NCI-H2227 (cell line): ENCODE results near the gene KIF19.
"Not testable (repeated sequence)": the region's sequence is repeated elsewhere in the genome, so short reads cannot be mapped to it uniquely, and the experiment has no call there.

ENCODE experiments used
- DNase-seq: peaks from one replicate; lab custom pipeline; 2025; ENCODE audit not compliant: unreplicated experiment; lab: John Stamatoyannopoulos, UW

Gene KIF19

GRCh38 chr17:74387365-74388218, 61.6 kb downstream of the KIF19 start:
- no peak for DNase-seq

GRCh38 chr17:74389084-74389753, 63.2 kb downstream of the KIF19 start:
- no peak for DNase-seq

- no peak for DNase-seq
These were observed 64.1 kb downstream of the KIF19 start for GRCh38 chr17:74389937-74390679.

GRCh38 chr17:74390680-74391653, 64.9 kb downstream of the KIF19 start:
- DNase-seq = no peak

- no peak for DNase-seq
These were observed 65.7 kb downstream of the KIF19 start for GRCh38 chr17:74391771-74392170.

GRCh38 chr17:74392848-74393247, 66.8 kb downstream of the KIF19 start:
- DNase-seq = no peak

GRCh38 chr17:74393346-74393942, 67.4 kb downstream of the KIF19 start:
- DNase-seq = no peak

- DNase-seq = no peak
These were observed 68.4 kb downstream of the KIF19 start for GRCh38 chr17:74394275-74394950.

- DNase-seq = no peak
These were observed 69.0 kb downstream of the KIF19 start for GRCh38 chr17:74394977-74395376.

- no peak for DNase-seq
These were observed 70.5 kb downstream of the KIF19 start for GRCh38 chr17:74396567-74396966.

- DNase-seq = no peak
These were observed 76.0 kb downstream of the KIF19 start for GRCh38 chr17:74402048-74402447.

- no peak for DNase-seq
These were observed 77.6 kb downstream of the KIF19 start for GRCh38 chr17:74403512-74404137.

GRCh38 chr17:74404218-74404617, 78.2 kb downstream of the KIF19 start:
- DNase-seq = no peak

- DNase-seq = no peak
These were observed 78.8 kb downstream of the KIF19 start for GRCh38 chr17:74404789-74405188.

GRCh38 chr17:74405311-74405710, 79.3 kb downstream of the KIF19 start:
- DNase-seq = not testable (repeated sequence)
